ENCODE data around the gene SLX4IP.
A peak's percentile ranks its signal among the peaks of the same experiment; 100 is the strongest.
"Not testable (repeated sequence)": the region's sequence is repeated elsewhere in the genome, so short reads cannot be mapped to it uniquely, and the experiment has no call there.

Gene SLX4IP

DNA sequence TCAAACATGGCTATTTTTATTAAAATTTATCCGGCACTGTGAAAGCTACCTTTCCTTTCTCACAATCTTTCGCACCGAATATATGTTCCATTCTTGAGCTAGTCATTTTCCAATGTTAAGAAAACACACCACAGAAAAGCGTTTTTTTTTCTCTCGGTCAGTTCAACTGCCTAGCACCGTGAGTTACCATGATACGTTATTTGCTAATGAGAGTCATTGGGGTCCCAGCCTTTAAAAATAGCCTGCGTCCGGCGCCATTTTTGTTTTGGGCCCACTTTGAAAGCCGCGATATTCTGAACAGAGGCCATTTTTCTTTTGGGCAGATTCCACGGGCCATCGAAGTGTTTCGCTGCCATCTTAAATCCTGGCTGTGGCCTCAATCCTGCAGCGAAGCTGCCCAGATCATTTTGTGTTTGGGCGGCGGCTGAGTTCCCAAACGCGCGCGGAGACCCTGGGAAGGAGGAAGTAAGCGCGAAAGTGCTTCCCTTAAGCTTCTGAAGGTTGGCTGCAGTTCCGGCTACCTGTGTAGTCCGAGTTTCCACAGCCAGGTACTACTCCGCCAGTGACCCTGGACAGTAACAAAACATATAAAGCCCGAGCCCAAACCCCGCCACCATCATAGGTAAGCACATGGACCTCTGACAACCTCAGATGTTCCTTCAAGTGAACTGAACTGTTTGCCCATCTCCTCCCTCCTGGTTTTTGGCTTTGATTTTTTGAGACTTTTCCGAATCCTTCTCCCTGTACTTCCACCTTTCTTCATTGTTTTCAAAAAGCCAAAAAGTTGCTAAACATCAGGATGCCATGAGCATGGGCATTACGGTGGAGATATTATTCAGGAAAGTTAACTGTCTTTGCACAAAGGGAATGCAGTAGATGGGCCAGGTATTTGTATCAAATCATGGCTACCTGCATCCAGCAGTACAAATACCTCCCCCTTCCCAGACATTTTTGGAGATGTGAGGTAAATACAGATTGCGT lies at the start of gene SLX4IP:
Gene SLX4IP (plus strand): TSS at position 474 of the 981 bp plus-strand sequence. CDS start 22,900 bp downstream, outside the sequence.
- DNase-seq (ENCODE audit: low spot score): peak; percentile 80

DNA sequence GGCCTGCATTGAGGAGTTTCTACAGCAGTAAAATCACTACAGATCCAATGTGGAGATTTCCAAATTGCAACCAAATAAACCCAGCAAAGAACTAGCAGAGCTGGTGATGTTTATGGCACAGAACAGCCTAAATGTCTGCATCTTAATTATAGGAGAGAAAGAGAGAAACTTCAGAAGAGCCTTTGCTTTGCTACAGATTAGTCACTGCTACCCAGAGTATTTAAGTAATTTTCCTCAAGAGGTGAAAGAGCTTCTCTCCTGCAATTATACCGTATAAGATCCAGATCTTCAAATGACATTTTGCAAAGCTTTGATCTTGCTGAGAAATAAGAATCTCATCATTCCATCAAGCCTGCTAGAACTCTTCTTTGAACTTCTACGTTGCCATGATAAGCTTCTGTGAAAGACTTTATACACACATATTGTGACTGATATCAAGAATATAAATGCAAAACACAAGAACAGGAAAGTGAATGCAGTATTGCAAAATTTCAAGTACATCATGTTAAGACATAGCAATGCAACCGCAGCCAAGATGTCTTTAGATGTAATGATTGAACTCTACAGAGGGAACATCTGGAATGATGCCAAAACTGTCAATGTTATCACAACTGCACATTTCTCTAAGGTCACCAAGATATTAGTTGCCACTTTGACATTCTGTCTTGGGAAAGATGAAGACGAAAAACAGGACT lies 49.1 kb upstream of the SLX4IP start:
- no peak for DNase-seq (ENCODE audit: low spot score)

- no peak for DNase-seq (ENCODE audit: low spot score)
These were observed 47.4 kb upstream of the SLX4IP start for GRCh38 chr20:10387686-10388085.

- DNase-seq (ENCODE audit: low spot score): no peak
These were observed 46.5 kb upstream of the SLX4IP start for GRCh38 chr20:10388597-10388996.

DNA sequence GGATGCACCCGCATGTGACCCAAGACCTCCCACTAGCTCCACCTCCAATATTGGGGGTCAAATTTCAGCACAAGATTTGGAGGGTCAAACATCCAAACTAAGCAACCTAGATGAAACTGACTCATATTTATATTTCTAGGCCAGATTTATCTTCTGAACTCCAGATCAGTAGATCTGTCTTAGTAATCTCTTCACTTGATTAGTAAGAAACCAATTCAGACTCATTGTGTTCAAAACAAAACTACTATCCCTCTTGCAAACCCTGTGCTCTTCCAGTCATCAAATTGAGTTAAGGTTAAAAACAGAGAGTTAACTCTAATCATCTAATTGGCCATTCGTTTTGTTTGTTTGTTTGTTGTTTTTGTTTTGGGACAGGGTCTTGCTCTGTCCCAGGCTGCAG lies 44.4 kb upstream of the SLX4IP start:
- DNase-seq (ENCODE audit: low spot score): no peak

- DNase-seq (ENCODE audit: low spot score): not testable (repeated sequence)
These were observed 40.4 kb upstream of the SLX4IP start for GRCh38 chr20:10394752-10395151.

GRCh38 chr20:10398834-10399369 lies 36.2 kb upstream of the SLX4IP start:
- no peak for DNase-seq (ENCODE audit: low spot score)

GRCh38 chr20:10402938-10403608 lies 32.0 kb upstream of the SLX4IP start:
- no peak for DNase-seq (ENCODE audit: low spot score)

DNA sequence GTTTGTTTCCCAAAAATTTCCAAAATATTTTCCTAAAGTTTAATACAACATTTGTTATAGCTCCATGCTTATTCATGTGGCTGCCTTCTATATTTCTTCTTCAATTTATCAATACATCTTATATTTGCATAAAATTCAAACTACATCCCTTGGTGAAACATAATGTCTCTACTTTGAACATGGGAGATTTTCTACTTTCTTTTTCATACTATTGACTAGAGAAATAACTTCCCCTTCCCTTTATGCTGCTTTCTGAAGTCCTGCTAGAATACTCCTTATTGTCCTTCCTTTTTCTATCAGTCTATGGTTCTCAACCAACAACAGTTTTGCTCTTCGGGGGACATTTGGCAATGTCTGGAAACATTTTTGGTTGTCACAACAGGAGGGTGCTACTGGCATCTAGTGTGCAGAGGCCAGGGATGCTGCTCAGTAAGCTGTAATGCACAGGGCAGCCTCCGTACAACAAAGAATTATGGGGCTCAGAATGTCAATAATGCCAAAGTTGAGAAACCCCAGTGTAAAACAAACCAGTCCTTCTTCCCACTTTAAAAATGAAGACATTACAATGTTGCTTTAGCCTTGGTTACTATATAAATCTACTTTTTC lies 31.0 kb upstream of the SLX4IP start:
- no peak for DNase-seq (ENCODE audit: low spot score)

DNA sequence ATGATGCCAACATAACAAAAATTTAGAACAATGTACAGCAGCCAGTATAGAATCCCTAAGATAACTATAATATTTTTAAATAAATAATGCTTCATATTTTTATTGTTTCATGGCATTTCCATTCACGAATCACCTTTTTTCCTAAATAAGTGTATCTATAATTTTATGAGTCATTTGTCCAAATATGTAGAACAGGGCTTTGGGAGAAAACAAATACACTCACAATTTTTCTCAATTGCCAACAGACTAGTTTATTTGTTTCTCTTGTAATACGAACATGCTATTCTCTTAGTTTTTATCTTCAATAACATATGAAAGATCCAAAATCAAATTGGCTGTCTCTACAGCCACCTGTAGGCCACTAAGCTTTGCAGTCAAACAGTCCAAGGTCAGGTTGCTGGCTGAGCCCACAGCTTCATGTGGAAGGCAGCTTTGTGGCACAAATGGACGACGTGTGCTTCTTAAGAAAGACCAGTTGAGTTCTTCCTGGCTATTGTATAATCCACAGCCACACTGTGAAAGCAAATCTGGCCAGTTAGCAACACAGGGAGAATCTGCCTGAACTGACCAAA lies 30.1 kb upstream of the SLX4IP start:
- DNase-seq (ENCODE audit: low spot score): no peak

GRCh38 chr20:10408108-10408813 lies 26.8 kb upstream of the SLX4IP start:
- DNase-seq (ENCODE audit: low spot score): no peak

GRCh38 chr20:10411673-10412072 lies 23.4 kb upstream of the SLX4IP start:
- no peak for DNase-seq (ENCODE audit: low spot score)

DNA sequence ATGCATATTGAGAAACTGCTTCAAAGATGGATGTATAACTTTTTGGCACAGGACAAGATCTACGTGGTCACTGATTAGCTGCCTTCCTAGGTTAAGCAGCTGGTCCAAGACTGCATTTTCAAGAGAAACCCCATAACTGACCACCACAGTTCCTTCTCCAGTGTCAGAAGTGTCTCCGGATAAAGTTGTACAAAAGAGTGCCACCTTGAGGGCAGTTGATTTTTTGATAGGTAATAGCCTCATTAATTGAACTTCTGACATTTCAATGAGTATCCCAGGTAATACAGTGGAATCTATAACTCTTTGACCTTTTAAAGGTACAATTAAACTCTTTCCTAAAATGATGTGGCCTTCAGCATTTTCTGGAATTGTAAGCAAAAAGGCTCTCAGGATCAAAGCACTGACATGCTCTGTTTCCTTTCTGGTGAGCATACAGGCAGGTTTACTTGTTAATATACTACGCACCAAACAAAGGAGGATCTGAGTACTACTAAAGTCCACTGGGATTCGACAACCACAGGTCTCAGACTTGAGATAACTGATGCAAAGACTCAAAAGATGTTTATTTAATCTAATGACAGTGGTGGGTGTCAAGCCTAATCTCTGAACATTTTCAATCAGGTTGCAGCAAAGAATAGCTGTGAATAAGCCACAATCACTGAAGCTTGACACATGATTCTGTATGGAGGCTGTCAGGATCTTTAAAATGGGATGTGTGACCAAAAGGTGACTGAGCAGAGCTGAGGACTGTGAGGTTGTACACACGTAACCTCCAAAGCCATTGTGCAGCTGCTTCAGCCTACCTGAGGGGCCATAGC lies 22.3 kb upstream of the SLX4IP start:
- no peak for DNase-seq (ENCODE audit: low spot score)

DNA sequence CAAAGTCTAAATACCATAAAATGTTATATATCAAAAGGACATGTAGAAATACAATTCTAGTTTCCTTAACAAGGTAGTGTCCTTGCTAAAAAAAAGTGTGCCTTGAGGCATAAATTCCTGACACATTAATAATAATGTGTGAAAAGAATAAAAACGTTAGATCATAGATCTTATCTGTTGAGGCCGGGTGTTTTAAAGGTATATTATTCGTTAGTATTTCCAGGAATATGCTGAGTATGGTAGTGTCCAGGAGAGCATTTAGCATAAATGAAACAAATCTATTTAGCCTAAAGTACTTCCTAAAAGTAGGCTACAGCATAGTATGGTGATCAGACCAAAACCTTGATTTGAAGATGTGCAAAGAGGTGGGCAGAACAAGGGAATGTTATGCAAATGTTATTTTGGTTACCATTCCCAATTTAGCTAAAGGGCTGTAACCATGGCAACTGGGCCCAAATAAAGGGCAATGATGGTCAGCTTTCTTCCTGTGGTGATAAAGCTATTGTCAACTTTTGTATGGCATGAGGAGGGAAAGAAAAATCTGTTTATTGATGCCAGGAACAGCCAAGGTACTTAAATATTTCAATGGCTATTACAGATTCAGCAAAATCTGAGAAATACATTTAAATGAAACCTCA lies 20.0 kb upstream of the SLX4IP start:
- no peak for DNase-seq (ENCODE audit: low spot score)

DNA sequence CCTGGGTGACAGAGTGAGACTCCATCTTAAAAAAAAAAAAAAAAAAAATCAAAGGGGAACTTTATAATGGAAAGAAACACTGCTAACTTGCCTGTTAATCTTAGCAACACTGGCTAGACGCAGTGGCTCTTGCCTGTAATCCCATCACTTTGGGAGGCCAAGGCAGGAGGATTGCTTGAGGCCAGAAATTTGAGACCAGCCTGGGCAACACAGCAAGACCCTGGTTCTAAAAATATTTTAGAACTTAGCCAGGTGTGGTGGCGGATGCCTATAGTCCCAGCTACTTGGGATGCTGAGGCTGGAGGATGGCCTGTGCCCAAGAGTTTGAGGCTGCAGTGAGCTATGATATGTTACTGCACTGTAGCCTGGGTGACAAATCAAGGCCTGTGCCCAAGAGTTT lies 17.9 kb upstream of the SLX4IP start:
- not testable (repeated sequence) for DNase-seq (ENCODE audit: low spot score)

GRCh38 chr20:10419550-10420133 lies 15.5 kb upstream of the SLX4IP start:
- DNase-seq (ENCODE audit: low spot score): no peak

DNA sequence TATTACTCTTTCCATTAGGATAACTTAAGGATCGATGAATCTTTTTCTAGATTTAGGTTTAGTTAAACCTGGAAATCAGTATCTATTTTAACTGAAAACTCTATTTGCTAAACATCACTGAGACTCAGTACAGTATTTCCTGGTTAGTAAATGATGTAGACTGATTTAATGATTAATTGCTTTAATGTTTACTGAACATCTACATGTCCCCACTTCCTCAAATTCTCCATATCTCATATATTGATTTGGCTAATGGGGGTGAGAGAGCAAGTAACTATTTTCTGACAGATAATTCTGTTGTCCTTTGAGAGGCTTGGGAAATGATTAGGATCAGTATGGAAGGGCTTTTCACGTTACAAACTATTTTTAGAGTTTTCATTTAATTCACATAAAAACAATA lies 11.4 kb upstream of the SLX4IP start:
- no peak for DNase-seq (ENCODE audit: low spot score)

GRCh38 chr20:10427060-10427692 lies 7.9 kb upstream of the SLX4IP start:
- peak; percentile 29 for DNase-seq (ENCODE audit: low spot score)

- DNase-seq (ENCODE audit: low spot score): no peak
These were observed 7.1 kb upstream of the SLX4IP start for GRCh38 chr20:10428008-10428407.
